ENCODE data around the gene RHOF. TPM values are rescaled to one million over a fixed set of nuclear protein-coding genes. Genes with fewer than 3 reads are reported as not detected.

The RHOF gene
- total and polyA plus RNA-seq, 4 donors, result 15.1 to 34.7 (median 24.8) TPM

DNA sequence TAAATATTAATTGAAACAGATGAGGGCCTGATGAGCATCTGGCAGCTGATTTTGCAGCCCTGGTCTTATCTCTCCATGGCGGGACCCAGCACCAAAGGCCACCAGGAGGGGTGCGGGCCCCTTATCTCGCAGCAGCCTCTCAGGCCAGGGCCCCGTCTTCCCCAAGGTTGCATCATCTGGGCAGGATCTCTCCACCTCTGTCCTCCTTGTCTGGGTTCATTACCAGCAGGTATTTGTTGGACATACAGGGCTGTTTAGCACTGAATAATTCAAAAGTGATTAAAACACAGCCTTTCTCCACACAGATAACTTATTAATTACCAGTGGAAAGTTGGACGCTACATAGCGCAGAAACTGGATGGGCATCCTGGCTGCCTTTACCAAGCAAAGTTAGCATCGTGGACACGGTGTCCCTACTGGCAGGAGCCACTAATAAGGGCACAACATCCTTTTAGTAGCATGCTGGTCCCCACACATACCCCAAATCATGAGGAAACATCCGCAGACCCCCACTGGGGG, 55.1 kb downstream of the RHOF start:
- WGBS, 2 donors, result 88 to 92% methylated on average over 9 of the region's 9 CpGs
- peaks cover 0 to 3% (median 0%) of the 10 kb centered on the region in 5 donors for H3K4me1 ChIP-seq (ENCODE audit: control insufficient read depth in 5 of 5, insufficient read depth in 5 of 5, low read length in 5 of 5)
- TF ChIP-seq, protein P1, sequence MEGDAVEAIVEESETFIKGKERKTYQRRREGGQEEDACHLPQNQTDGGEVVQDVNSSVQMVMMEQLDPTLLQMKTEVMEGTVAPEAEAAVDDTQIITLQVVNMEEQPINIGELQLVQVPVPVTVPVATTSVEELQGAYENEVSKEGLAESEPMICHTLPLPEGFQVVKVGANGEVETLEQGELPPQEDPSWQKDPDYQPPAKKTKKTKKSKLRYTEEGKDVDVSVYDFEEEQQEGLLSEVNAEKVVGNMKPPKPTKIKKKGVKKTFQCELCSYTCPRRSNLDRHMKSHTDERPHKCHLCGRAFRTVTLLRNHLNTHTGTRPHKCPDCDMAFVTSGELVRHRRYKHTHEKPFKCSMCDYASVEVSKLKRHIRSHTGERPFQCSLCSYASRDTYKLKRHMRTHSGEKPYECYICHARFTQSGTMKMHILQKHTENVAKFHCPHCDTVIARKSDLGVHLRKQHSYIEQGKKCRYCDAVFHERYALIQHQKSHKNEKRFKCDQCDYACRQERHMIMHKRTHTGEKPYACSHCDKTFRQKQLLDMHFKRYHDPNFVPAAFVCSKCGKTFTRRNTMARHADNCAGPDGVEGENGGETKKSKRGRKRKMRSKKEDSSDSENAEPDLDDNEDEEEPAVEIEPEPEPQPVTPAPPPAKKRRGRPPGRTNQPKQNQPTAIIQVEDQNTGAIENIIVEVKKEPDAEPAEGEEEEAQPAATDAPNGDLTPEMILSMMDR (IDR thresholded peaks at IDR 0.05; ENCODE audit: control extremely low read depth, extremely low read depth), result no peak

DNA sequence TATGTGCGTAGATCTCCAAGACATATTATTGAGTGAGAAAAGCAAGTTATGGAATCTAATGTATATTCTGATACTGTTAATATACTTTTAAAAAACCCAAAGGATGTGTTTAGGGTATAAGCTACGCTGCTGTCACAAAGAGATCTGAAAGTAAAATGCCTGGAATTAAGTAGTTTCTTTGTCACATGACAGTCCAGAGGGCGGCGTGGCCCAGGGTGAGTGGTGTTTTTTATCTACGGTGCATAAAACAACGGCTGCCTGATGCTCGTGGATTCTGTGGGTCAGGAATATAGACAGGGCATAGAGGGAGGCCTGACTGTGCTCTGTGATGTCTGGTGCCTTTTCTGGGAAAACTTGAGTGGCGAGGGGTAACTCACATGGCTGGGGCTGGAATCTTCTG, 59.6 kb downstream of the RHOF start:
- no peak overlapping the region for H3K27ac ChIP-seq (ENCODE audit: low read depth in 1 of 2, low read length in 1 of 2)
- DNase-seq (no peak), ATAC-seq (ENCODE audit: insufficient read depth, low FRiP score) (no peak)
- H3K9ac ChIP-seq (ENCODE audit: insufficient read depth in 1 of 2, low read length in 2 of 2), result no peak overlapping the region
- H3K36me3 ChIP-seq (ENCODE audit: control insufficient read depth in 4 of 4, insufficient read depth in 4 of 4, low read length in 4 of 4), result no peaks in the 10 kb centered on the region
- H3K4me3 ChIP-seq, result no peak overlapping the region
- H3K27me3 ChIP-seq (ENCODE audit: control insufficient read depth in 3 of 3, insufficient read depth in 3 of 3, low read length in 2 of 3), result no peaks in the 10 kb centered on the region
- WGBS, 2 donors, result 91 to 94% methylated on average over 8 of the region's 8 CpGs
- H3K9me3 ChIP-seq (ENCODE audit: control insufficient read depth in 4 of 4, insufficient read depth in 3 of 4, low read length in 3 of 4), result no peaks in the 10 kb centered on the region
- peaks cover 0 to 3% (median 0%) of the 10 kb centered on the region in 5 donors for H3K4me1 ChIP-seq (ENCODE audit: control insufficient read depth in 5 of 5, insufficient read depth in 5 of 5, low read length in 5 of 5)
- TF ChIP-seq, protein P1 (IDR thresholded peaks at IDR 0.05; ENCODE audit: control extremely low read depth, extremely low read depth), result no peak

More for the DNA sequence above, 55.1 kb downstream of the RHOF start:
- H3K36me3 ChIP-seq (ENCODE audit: control insufficient read depth in 4 of 4, insufficient read depth in 4 of 4, low read length in 4 of 4), result no peaks in the 10 kb centered on the region
- H3K9ac ChIP-seq (ENCODE audit: insufficient read depth in 1 of 2, low read length in 2 of 2), result no peak overlapping the region
- no peaks in the 10 kb centered on the region for H3K27me3 ChIP-seq (ENCODE audit: control insufficient read depth in 3 of 3, insufficient read depth in 3 of 3, low read length in 2 of 3)
- no peaks in the 10 kb centered on the region for H3K9me3 ChIP-seq (ENCODE audit: control insufficient read depth in 4 of 4, insufficient read depth in 3 of 4, low read length in 3 of 4)
- no peak overlapping the region for H3K4me3 ChIP-seq
- no peak for ATAC-seq (ENCODE audit: insufficient read depth, low FRiP score)
- H3K27ac ChIP-seq (ENCODE audit: low read depth in 1 of 2, low read length in 1 of 2), result no peak overlapping the region
- no peak for DNase-seq

DNA sequence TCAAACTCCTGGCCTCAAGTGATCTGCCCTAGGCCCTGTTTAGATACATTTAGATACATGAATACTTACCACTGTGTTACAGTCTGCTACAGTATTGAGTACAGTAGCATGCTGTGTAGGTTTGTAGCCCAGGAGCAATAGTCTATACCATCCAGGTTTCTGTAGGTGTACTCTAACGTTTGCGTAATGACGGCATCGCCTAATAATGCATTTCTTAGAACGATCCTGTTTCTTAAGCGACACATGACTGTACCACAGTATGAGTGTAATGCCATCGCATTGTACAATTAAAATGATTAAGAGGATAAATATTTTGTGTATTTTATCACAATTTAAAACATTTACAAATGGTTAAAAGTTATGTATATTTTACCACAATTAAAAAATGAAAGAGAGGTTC, 62.0 kb downstream of the RHOF start:
- WGBS, 2 donors, result 93 to 95% methylated on average over 7 of the region's 7 CpGs
- no peak overlapping the region for H3K27ac ChIP-seq (ENCODE audit: low read depth in 1 of 2, low read length in 1 of 2)
- no peak overlapping the region for H3K9ac ChIP-seq (ENCODE audit: insufficient read depth in 1 of 2, low read length in 2 of 2)
- H3K36me3 ChIP-seq (ENCODE audit: control insufficient read depth in 4 of 4, insufficient read depth in 4 of 4, low read length in 4 of 4), result no peaks in the 10 kb centered on the region
- TF ChIP-seq, protein P1 (IDR thresholded peaks at IDR 0.05; ENCODE audit: control extremely low read depth, extremely low read depth), result no peak
- no peaks in the 10 kb centered on the region for H3K4me1 ChIP-seq (ENCODE audit: control insufficient read depth in 5 of 5, insufficient read depth in 5 of 5, low read length in 5 of 5)
- H3K4me3 ChIP-seq, result no peak overlapping the region
- no peaks in the 10 kb centered on the region for H3K9me3 ChIP-seq (ENCODE audit: control insufficient read depth in 4 of 4, insufficient read depth in 3 of 4, low read length in 3 of 4)
- ATAC-seq (ENCODE audit: insufficient read depth, low FRiP score), result no peak
- DNase-seq, result no peak
- H3K27me3 ChIP-seq (ENCODE audit: control insufficient read depth in 3 of 3, insufficient read depth in 3 of 3, low read length in 2 of 3), result no peaks in the 10 kb centered on the region

DNA sequence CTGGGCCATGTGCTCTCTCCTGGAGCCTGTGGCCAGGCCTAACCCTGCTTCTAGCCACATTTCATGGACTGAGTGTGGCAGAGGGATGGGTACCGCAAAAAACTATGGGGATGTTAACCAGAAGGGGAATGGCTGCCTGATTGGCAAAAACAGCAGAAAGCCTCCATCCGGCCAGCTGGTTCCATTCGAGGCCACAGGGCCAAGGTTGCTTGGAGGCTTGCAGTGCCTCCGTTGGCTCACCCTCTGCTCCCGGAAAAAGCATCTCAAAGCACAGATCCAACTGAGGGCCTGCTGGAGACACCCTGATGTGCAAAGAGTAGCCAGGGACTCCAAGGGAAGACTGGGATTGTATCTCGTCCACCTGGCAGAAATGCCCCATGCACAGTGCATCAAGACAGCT, 64.5 kb downstream of the RHOF start:
- no peaks in the 10 kb centered on the region for H3K9me3 ChIP-seq (ENCODE audit: control insufficient read depth in 4 of 4, insufficient read depth in 3 of 4, low read length in 3 of 4)
- H3K4me1 ChIP-seq (ENCODE audit: control insufficient read depth in 5 of 5, insufficient read depth in 5 of 5, low read length in 5 of 5), result no peaks in the 10 kb centered on the region
- H3K4me3 ChIP-seq, result no peak overlapping the region
- H3K36me3 ChIP-seq (ENCODE audit: control insufficient read depth in 4 of 4, insufficient read depth in 4 of 4, low read length in 4 of 4), result no peaks in the 10 kb centered on the region
- ATAC-seq (ENCODE audit: insufficient read depth, low FRiP score) (no peak), DNase-seq (no peak)
- H3K27me3 ChIP-seq (ENCODE audit: control insufficient read depth in 3 of 3, insufficient read depth in 3 of 3, low read length in 2 of 3), result no peaks in the 10 kb centered on the region
- TF ChIP-seq, protein P1 (IDR thresholded peaks at IDR 0.05; ENCODE audit: control extremely low read depth, extremely low read depth), result no peak
- 95 to 96% methylated on average over 6 of the region's 6 CpGs for WGBS, 2 donors
- H3K9ac ChIP-seq (ENCODE audit: insufficient read depth in 1 of 2, low read length in 2 of 2), result no peak overlapping the region
- H3K27ac ChIP-seq (ENCODE audit: low read depth in 1 of 2, low read length in 1 of 2), result no peak overlapping the region
